ENCODE data around the gene BDKRB2.

The BDKRB2 gene

DNA sequence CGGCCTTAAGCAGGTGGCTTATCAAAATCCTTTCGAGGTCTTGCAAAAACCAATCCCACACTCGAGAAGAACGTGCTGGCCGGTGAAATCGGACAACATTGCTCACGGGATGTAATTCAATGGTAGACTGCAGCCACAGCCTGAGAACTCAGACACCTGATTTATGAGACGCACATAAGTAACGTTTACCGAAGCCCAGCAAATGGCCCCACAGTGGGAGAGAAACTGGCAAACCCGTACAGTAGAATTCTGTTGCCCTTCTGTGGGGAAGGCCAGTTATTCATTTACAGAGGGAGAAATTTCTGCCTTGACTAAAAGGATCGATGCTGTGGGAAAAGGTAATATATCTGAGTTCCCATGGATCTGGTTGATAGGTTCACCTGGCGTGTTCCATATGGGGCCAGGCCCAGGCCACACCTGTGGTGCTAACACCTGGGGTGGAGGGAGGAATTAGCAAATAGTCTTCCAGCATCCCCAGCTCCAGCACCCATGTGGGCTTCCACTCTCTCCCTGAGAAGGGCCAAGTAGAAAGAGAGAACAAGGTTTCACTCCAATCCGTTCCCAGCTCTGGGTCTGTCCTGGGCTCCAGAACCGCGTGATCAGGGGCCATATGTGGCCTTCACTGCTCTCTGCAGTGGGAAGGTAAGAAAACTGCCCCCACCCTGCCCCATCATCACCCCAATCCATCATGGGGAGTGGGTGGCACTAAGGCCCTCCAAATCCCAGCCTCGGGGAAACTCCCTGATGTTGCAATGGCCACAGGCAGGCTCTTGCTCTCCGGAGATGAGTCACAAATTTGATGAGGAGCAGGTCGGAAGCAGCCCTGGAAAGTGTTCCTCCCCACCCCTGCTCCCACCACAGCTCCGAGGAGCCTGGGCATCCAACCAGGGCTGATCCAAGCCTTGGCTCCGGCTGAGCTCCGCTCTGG is 64.1 kb downstream of the BDKRB2 start:
- no peak for DNase-seq (ENCODE audit: low read depth in 2 of 3, low spot score in 2 of 3)

DNA sequence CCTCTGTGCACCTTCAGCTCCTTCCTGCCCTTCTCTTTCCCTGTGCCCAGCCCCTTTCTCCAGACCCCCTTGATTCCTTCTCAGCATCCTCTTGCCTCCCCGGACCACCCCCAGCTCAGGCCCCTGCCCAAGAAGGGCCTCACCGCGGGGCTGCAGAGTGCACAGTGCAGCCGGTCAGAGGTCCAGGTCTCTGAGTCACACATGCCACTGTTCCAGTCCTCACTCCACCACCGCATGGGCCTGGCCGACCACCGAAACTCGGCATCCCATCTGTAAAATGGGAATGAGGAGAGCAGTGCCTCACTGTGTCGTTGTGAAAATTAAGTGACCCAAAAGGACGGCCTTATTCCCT is 64.7 kb downstream of the BDKRB2 start:
- no peak for DNase-seq (ENCODE audit: low read depth in 2 of 3, low spot score in 2 of 3)

DNA sequence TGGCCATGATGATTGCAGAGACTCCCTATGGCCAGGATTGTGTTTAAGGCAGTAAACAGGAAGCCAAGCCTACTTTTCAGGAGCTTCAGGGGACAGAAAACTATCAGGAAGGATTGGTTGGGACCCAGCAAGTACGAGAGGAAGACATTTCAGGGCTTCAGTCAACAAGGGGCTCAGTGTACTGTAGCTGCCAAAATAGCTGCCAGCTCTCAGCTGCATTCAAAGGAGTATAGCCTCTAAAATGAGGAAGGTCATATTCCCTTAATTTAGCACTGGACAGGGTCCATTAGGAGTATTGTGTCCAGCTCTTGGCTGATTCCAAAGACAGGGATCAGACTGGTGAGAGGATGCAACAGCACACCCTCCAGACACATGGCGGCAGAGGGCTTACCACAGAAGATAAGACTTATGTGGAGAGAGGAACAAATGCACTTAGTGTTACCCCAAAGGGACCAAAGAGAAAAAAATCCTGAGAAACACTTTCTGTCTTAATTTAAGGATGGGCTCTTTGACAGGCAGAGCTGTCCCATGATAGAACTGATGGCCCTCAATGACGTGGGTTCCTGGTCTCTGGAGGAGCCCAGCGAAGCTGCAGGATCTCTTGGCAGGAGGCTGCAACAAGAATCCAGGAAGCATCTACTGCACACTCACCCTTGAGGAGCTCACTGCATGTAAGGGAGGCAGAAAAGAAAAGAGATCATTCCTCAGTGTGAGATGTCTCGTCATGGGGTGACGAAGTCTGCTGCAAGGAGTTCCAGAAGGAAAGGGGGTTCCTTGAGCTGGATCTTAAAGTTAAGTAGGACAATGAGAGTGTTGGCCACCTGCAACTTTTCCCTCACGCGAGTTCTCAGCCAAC is 66.2 kb downstream of the BDKRB2 start:
- DNase-seq (ENCODE audit: low read depth in 2 of 3, low spot score in 2 of 3), result no peak

DNA sequence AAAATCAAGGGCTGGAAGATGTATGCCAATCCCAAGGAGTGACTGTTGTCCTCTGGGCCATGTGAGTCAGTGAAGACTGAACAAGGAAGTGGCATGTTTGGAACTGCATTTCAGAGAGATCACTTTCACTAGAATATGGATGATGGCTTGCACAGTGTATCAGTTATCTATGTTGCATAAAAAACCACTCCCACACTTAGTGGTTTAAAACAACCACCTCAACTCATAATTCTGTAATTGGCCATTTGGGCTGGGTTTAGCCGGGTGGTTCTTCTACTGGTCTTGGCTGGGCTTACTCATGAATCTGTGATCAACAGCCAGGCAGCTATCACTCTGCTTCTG is 66.8 kb downstream of the BDKRB2 start:
- DNase-seq (ENCODE audit: low read depth in 2 of 3, low spot score in 2 of 3), result no peak

DNA sequence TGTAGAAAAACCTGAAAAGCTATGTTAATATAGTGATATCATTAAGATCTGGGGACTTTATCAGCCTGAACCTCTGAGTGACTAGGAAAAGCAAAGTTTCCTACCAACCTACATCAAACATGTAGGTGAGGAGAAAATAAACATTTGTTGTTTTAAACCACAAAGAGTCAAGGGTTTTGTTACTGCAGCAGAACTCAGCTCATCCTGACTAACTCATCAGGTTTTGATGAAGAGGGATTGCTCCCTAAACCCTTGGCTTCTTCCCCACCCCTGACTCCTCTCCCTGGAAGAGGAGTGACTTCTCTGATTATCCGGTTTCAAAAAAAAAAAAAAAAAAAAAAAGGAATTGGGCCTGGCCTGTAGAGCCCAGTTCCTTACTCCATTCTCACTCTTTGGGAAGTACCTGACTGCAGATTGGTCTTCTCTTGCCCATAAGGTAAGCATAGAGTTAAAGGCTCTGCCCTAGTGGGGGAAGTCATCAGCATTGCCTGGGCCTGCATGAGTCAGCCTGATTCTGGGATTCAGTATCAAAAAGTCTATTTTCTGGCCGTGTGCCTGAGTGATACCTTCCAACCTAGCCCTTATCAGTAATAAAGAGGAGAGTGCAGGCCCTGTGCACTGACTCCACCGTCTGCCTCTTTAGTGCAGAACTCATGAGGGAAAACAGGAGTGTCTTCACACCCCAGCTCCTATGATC is 68.3 kb downstream of the BDKRB2 start:
- DNase-seq (ENCODE audit: low read depth in 2 of 3, low spot score in 2 of 3), result no peak

DNA sequence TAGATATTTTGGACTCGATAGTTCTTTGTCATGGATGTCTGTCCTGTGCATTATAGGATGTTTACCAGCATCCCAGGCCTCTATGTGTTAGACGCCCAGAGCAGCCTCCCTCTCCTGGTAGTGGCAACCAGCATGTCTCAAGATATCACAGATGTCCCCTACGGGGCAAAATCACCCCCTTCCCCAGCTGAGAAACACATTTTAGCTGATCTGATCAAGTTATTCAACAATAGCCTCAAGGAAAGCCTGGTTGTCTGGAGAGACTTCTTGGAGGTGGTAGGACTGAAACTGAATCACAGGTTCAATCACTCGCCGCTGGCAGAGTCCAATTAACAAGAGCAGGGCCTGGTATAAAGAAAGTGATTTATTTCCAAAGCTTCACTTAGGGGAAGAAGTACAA is 69.0 kb downstream of the BDKRB2 start:
- no peak for DNase-seq (ENCODE audit: low read depth in 2 of 3, low spot score in 2 of 3)

DNA sequence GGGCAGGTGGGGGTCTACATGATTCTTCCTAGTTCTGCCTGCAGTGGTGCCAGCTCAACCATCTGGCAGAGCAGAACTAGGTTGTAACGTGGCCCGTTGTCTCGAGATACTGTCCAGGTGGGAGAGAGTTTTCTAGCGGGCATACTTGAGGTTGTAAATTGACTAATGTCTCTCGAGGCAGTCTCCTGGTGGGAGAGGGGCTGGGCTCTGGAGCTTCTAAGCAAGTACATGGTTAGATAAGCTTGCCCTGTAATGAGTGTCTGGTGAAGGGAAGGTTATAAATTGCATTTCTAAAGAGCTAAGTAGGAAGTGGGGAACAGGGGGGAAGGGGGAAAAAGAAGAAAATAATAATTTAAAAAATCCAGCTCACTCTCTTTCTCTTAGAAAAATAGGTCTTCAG is 69.5 kb downstream of the BDKRB2 start:
- DNase-seq (ENCODE audit: low read depth in 2 of 3, low spot score in 2 of 3), result no peak

DNA sequence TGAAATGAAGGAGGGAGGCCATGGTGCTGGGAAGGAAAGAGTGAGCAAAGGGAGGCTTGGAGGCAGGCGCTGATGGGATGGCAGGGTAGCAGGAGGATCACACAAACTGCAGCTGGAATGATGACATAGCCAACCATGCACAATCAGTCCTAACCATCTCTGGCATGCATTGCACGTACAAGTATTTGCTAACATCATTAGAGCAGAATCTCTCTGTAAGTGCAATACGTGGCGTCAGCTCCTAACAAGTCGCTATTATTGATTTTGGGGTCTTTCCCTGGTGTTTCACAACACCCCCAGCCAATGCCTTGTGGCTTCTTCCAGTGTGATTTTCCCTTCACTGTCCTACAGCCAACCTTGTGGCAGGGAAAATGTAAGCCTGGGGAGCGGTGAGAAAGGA is 69.9 kb downstream of the BDKRB2 start:
- DNase-seq (ENCODE audit: low read depth in 2 of 3, low spot score in 2 of 3), result no peak

DNA sequence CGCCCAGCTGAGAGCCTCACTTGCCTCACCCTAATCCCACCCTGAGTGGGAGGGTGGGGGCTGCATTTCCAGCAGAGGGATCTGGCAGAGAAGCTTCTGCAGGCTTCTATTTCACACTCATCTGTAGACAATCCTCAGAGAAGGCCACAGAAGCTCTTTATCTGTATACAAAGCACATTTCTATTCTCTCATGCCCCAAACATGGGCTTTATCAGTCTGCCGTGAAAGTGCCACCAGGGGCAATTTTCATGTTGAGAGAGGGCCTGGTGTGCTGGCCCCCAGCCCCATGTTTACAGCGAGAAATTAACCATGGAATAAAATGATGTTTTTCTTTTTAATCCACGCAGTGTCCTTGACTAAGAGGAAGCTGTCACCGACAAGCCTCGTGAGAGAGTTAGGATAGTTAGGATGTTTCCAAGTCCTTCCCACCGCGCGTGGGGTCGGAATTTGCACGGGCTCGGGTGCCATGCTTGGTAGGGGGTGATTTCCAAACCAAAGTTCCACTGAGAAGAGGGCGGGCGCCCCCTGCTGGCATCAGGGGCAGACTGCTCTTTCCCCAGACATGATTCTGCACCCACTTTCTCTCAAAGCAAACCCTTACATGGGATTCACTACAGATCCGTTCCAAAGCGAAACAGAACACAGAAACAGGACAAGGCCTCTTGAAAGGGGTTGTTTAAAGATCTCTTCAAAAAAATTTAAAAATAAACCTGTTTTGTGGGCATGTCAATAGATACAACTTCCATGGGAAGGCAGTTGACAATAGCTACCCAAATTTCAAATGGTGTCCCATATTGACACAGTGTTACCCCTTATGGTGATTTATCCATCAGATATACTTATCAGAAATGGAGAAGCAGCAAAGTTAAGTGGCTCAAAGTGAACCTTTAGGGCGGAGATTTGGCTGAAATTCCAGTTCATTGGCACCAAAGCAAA is 70.8 kb downstream of the BDKRB2 start:
- peak; percentile 22 to 61 (median 53) for DNase-seq (ENCODE audit: low read depth in 2 of 3, low spot score in 2 of 3)

DNA sequence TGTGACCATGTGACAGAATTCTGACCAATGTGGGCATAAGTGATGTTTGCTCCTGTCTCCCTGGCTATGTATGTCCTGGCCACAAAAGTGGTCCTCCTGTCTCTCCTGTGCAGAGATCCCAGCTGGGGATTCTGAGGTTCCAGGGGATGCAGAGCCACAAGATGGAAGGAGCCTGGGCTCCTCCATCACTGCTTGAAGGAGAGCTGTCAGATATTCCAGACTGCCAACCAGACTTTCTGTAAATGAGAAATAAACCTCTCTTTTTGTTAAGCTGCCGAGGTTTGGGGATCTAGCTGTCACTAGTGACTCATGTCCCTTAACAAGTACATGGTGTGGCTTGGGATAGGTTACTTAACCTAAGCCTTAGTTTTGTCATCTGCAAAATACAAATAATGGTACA is 73.3 kb downstream of the BDKRB2 start:
- DNase-seq (ENCODE audit: low read depth in 2 of 3, low spot score in 2 of 3), result no peak

DNA sequence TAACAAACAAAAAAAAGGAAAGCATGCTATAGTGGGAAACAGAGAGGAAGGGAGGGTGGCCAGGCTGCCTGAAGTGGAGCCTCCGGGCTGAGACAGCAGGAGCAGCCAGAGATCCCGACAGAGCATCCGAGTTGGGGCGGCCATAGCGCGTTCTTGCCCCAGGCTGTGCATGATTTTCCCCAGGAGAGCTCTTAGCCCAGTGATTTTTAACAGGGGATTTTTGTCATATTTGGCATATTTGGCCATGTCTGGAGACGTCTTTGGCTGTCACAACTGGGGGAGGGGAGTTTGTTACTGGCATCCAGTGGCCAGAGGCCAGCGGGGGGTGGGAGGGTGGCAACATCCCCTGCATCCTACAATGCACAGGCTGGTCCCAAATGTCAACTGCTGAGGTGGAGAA is 74.9 kb downstream of the BDKRB2 start:
- DNase-seq (ENCODE audit: low read depth in 2 of 3, low spot score in 2 of 3), result no peak

DNA sequence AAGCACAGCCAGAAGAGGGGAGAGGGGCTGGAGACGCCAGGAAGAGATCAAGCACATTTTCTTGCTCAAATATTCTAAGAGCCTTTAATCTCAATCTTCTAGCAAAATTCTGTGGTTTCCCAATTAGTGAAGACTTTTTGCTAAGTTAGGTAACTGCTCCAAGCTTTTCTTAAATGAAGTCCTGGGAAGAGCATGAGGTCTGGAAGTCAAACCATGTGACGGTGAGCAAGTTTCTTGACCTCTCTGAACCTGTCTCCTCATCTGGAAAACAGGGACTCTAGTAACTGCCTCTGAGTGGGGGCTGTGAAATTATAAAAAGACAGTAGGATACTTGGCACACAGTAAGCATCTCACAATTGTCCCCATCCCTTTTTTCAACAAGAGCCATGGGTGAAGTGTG is 75.5 kb downstream of the BDKRB2 start:
- no peak for DNase-seq (ENCODE audit: low read depth in 2 of 3, low spot score in 2 of 3)

DNA sequence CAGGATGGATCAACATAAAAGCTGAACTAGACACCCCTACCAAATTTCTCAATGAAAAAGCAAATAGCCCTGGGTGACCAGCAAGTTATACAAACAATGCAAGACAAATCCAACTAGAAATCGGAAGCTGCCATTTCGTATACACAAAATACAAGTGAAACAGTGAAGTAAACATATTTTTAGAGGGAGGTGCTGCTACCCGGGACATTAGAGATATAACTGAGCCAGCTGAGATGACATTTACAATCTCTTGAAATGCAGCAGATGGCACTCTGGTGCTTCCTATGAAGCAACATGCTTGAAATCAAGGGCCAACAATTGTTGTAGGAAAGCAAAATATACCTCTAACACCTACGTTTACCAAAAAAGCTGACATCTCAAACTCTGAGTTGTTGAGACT is 76.8 kb downstream of the BDKRB2 start:
- no peak for DNase-seq (ENCODE audit: low read depth in 2 of 3, low spot score in 2 of 3)

DNA sequence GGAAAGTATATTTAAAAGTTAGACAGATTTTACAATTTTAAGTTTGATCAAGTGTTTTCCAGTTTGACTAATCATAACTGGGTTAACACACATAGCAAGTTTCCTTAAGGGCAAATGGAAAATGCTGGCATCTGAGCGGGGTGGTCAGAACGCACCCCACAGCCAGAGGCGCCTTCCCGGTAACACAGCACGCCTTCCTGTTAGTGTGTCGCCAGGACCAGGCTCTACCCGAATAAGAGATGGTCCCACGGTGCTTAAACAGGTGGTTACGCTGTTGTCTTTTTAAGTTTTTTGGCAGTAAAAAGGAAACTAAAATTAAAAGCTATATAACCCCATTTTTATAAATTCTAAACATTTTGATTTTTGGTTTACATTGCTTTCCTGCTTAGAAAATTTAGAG is 79.4 kb downstream of the BDKRB2 start:
- no peak for DNase-seq (ENCODE audit: low read depth in 2 of 3, low spot score in 2 of 3)

DNA sequence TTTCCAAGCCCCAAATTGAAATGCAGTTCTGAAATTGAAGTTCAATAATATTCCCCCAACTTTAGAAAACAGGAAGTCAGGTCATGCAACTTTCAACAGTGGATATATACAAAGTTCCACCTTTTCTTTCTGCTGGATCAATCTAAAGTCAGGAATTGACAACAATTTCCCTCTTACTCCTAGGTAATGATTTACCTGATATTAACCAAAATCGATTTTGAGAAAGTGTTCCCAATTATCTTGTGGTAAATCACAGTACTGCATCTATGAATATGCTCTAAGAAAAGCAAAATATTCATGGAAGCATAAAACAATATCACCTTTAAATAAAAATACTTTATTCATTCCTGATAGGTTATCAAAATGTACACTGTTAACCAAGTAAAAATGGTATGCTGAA is 79.8 kb downstream of the BDKRB2 start:
- DNase-seq (ENCODE audit: low read depth in 2 of 3, low spot score in 2 of 3), result no peak

DNA sequence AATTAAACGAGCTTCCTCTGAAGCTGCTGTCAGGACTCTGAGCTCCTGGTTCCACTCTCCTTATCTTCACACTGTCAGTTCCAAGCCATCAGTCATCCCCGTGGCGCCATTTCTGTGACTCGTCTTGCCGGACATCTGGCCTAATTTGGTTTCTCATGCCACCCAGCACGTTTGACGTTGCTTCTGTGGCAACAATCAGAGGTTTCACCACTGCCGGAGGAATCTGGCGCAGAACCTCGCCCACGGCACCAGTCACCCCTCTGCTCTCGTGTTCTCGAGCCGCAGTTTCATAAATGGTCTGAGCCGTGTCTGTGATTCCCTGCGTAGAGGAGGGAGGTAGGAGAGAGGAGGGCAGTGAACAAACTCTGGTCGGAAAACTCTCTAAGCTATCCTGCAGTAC is 81.0 kb downstream of the BDKRB2 start:
- no peak for DNase-seq (ENCODE audit: low read depth in 2 of 3, low spot score in 2 of 3)

DNA sequence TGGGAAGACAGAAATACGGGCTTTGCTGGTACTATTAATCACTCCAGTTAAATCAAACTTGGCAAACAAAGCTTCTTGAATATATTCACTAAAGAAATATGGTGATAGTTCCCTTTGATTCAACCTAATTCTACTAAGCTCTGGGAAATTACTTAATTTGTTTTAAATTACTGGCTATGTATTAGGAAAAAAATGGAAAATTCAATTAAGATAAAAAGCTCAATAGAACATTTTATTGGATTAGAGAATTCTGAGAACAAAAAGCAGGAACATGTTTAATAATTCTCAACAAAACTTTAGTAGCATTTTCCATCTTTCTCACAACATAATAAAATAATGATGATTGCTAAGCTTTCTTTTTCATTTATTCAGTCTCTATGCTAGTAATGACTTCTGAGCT is 81.6 kb downstream of the BDKRB2 start:
- DNase-seq (ENCODE audit: low read depth in 2 of 3, low spot score in 2 of 3), result no peak

DNA sequence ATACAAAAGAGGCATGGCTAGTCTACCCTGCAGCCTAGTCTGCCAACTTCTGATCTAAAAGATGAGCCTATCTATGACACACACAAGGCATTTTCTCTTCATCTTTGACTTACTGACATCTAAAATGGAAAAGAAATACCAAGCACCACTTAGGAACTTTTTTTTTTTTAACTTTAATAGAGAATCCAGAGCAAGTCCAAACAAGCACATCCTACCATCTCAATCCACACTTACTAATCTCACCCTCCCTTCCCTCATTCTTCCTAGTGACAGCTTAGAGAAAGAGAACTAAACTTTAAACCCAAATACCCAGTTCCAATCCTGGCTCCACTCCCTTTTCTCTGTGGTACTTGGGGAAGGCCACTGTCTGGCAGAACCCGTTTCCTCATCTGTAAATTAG is 83.2 kb downstream of the BDKRB2 start:
- DNase-seq (ENCODE audit: low read depth in 2 of 3, low spot score in 2 of 3), result no peak

All from activated CD8-positive, alpha-beta memory T cell treated with anti-CD3 and anti-CD28 coated beads for 48 hours (primary cell).